H1 (cell line): Measurements from ENCODE around the gene HS6ST3. TPM values are rescaled to one million over a fixed set of nuclear protein-coding genes. Genes with fewer than 3 reads are reported as not detected.

ENCODE experiments used
- CTCF ChIA-PET: fragments of 300-600 bp; sonication (Branson Sonifier 250); formaldehyde crosslinking; loops from one replicate; lab custom pipeline; 2021; ENCODE audit not compliant: partially characterized antibody; lab: Charles Lee
- POLR2A ChIA-PET: fragments of 300-600 bp; sonication (Branson Sonifier 250); formaldehyde crosslinking; loops from one replicate; lab custom pipeline; 2021; ENCODE audit warnings: inconsistent platforms; ENCODE audit not compliant: partially characterized antibody; lab: Charles Lee
- DNase-seq, 2 experiments: peaks; one replicate each; pipeline versions ENCODE4 v3.0.0 to v3.0.0-alpha.2; 2010 to 2022; ENCODE audit warnings: low spot score in 2 of 2, low read depth in 1 of 2, mixed read lengths in 1 of 2
- FAIRE-seq: peaks from 2 replicates; lab custom pipeline; 2011; peaks lifted over from hg19 to GRCh38; lab: Jason Lieb, UNC
- H2AFZ ChIP-seq: 2 replicates; pipeline ENCODE4 v1.8.1; 2012; ENCODE audit warnings: low read length, inconsistent platforms
- H2AK5ac ChIP-seq: 2 replicates; pipeline ENCODE4 v1.6.1; 2013; ENCODE audit warnings: low read depth, low read length
- H2BK120ac ChIP-seq: replicated peaks from 2 replicates; pipeline ENCODE3; 2013; ENCODE audit warnings: low read depth, low read length, inconsistent platforms
- H2BK12ac ChIP-seq: 2 replicates; pipeline ENCODE4 v1.6.1; 2013; ENCODE audit warnings: low read depth, low read length
- H2BK15ac ChIP-seq: 2 replicates; pipeline ENCODE4 v1.6.1; 2013; ENCODE audit warnings: low read length
- H2BK20ac ChIP-seq: 2 replicates; pipeline ENCODE4 v1.6.1; 2013; ENCODE audit warnings: low read length
- H2BK5ac ChIP-seq: 2 replicates; pipeline ENCODE4 v1.6.1; 2013; ENCODE audit warnings: low read depth, low read length
- H3K14ac ChIP-seq: 2 replicates; pipeline ENCODE4 v1.6.1; 2013; ENCODE audit warnings: inconsistent platforms; ENCODE audit not compliant: insufficient read length
- H3K18ac ChIP-seq: 2 replicates; pipeline ENCODE4 v1.6.1; 2013; ENCODE audit warnings: low read length; ENCODE audit errors: extremely low read depth
- H3K23ac ChIP-seq: 2 replicates; pipeline ENCODE4 v1.6.1; 2013; ENCODE audit warnings: inconsistent platforms; ENCODE audit not compliant: insufficient read length
- H3K23me2 ChIP-seq: 2 replicates; pipeline ENCODE4 v1.6.1; 2013; ENCODE audit warnings: low read depth, low read length
- H3K27ac ChIP-seq: 2 replicates; pipeline ENCODE4 v1.6.1; 2011; ENCODE audit warnings: low read depth, low read length, inconsistent platforms
- H3K27me3 ChIP-seq, 4 experiments: replicated peaks in 1 of 4; 1 replicate in 1 of 4; 2 replicates in 3 of 4; pipeline versions ENCODE4 v1.6.1 to v1.8.1; 2011 to 2013; ENCODE audit warnings: low read length in 3 of 4, mild to moderate bottlenecking in 3 of 4, inconsistent platforms in 2 of 4, mixed read lengths in 2 of 4, moderate library complexity in 1 of 4; ENCODE audit not compliant: control insufficient read depth in 3 of 4, insufficient read depth in 3 of 4; ENCODE audit errors: extremely low read depth in 1 of 4
- H3K36me3 ChIP-seq, 4 experiments: 2 replicates each; pipeline versions ENCODE4 v1.6.1 to v1.8.1; 2011 to 2013; ENCODE audit warnings: mild to moderate bottlenecking in 4 of 4, low read length in 3 of 4, moderate library complexity in 2 of 4, control low read depth in 1 of 4, inconsistent platforms in 1 of 4; ENCODE audit not compliant: insufficient read depth in 4 of 4, control insufficient read depth in 2 of 4
- H3K4ac ChIP-seq: replicated peaks from 2 replicates; pipeline ENCODE3; 2013; ENCODE audit warnings: low read length, low read depth, mixed read lengths, inconsistent platforms; ENCODE audit not compliant: insufficient read length
- H3K4me1 ChIP-seq, 4 experiments: replicated peaks in 1 of 4; 1 replicate in 1 of 4; 2 replicates in 3 of 4; pipeline versions ENCODE4 v1.6.1 to v1.8.1; 2011 to 2013; ENCODE audit warnings: low read length in 3 of 4, inconsistent platforms in 2 of 4, mixed read lengths in 1 of 4; ENCODE audit not compliant: insufficient read depth in 4 of 4, control insufficient read depth in 3 of 4
- H3K4me2 ChIP-seq, 2 experiments: 2 replicates each; pipeline versions ENCODE4 v1.6.1 to v1.8.1; 2011 to 2013; ENCODE audit warnings: low read depth in 2 of 2, low read length in 2 of 2, control low read depth in 1 of 2, inconsistent platforms in 1 of 2, mild to moderate bottlenecking in 1 of 2; ENCODE audit not compliant: insufficient read depth in 1 of 2
- H3K4me3 ChIP-seq, 4 experiments: fragments of 200-600, 300-600 bp in 1 of 4; sonication (generic), shearing (Covaris generic), sonication (Bioruptor Twin) in 1 of 4; 2 replicates each; pipeline versions ENCODE4 v1.5.1 to v1.8.1; 2011 to 2016; ENCODE audit warnings: low read length in 4 of 4, low read depth in 3 of 4, control low read depth in 2 of 4, inconsistent platforms in 2 of 4, mild to moderate bottlenecking in 2 of 4, mixed read lengths in 1 of 4, moderate library complexity in 1 of 4; ENCODE audit not compliant: insufficient read depth in 2 of 4; ENCODE audit errors: extremely low read depth in 1 of 4
- H3K56ac ChIP-seq: replicated peaks from 2 replicates; pipeline ENCODE3; 2013; ENCODE audit warnings: low read depth, mild to moderate bottlenecking, mixed read lengths, low read length, inconsistent platforms; ENCODE audit not compliant: insufficient read length
- H3K79me1 ChIP-seq: 2 replicates; pipeline ENCODE4 v1.6.1; 2013; ENCODE audit warnings: low read depth, low read length, control low read depth
- H3K79me2 ChIP-seq, 2 experiments: 2 replicates each; pipeline versions ENCODE4 v1.6.1 to v1.8.1; 2012 to 2013; ENCODE audit warnings: low read length in 2 of 2, mild to moderate bottlenecking in 2 of 2, inconsistent platforms in 1 of 2; ENCODE audit not compliant: insufficient read depth in 2 of 2, control insufficient read depth in 1 of 2
- H3K9ac ChIP-seq, 4 experiments: replicated peaks in 1 of 4; 1 replicate in 1 of 4; 2 replicates in 3 of 4; pipeline versions ENCODE4 v1.6.1 to v1.8.1; 2011 to 2013; ENCODE audit warnings: low read depth in 3 of 4, low read length in 3 of 4, control low read depth in 2 of 4, mild to moderate bottlenecking in 2 of 4, moderate library complexity in 2 of 4, inconsistent platforms in 1 of 4; ENCODE audit errors: extremely low read depth in 1 of 4
- H3K9me3 ChIP-seq, 2 experiments: 2 replicates each; pipeline versions ENCODE4 v1.6.1 to v1.8.1; 2012 to 2013; ENCODE audit warnings: mild to moderate bottlenecking in 2 of 2, moderate library complexity in 2 of 2, control low read depth in 1 of 2, inconsistent platforms in 1 of 2, low read depth in 1 of 2, low read length in 1 of 2, mixed read lengths in 1 of 2; ENCODE audit not compliant: insufficient read depth in 2 of 2
- H4K20me1 ChIP-seq, 2 experiments: replicated peaks in 1 of 2; 2 replicates each; pipeline versions ENCODE3 to v1.8.1; 2011 to 2013; ENCODE audit warnings: inconsistent platforms in 2 of 2, low read length in 2 of 2, mild to moderate bottlenecking in 1 of 2; ENCODE audit not compliant: insufficient read depth in 2 of 2, control insufficient read depth in 1 of 2
- H4K5ac ChIP-seq: 2 replicates; pipeline ENCODE4 v1.6.1; 2013; ENCODE audit warnings: low read length, low read depth, mixed read lengths, inconsistent platforms; ENCODE audit not compliant: insufficient read length
- H4K8ac ChIP-seq: 2 replicates; pipeline ENCODE4 v1.8.0; 2013; ENCODE audit warnings: mild to moderate bottlenecking, moderate library complexity, low read length, inconsistent platforms; ENCODE audit not compliant: insufficient read depth; ENCODE audit errors: extremely low read depth
- H4K91ac ChIP-seq: replicated peaks from 2 replicates; pipeline ENCODE3; 2013; ENCODE audit warnings: low read length, mixed read lengths, inconsistent platforms; ENCODE audit not compliant: insufficient read length
- BACH1 ChIP-seq: IDR thresholded peaks from 2 replicates; pipeline ENCODE4 v1.6.1; 2012; ENCODE audit warnings: low read length, improper control_type of control experiment
- CBX5 ChIP-seq: fragments of 300-800, 300-1000 bp; sonication (generic); IDR thresholded peaks from 2 replicates; pipeline ENCODE4 v1.7.1; 2016; ENCODE audit warnings: antibody characterized with exemption, low read length, low read depth
- CBX8 ChIP-seq: fragments of 300-800, 300-1000 bp; sonication (generic); IDR thresholded peaks from 2 replicates; pipeline ENCODE4 v1.7.1; 2016; ENCODE audit warnings: low read depth, low read length, borderline replicate concordance
- EP300 ChIP-seq, 2 experiments: IDR thresholded peaks; 1 replicate in 1 of 2; 2 replicates in 1 of 2; pipeline ENCODE4 v1.6.1; 2011 to 2012; ENCODE audit warnings: low read depth in 2 of 2, low read length in 2 of 2, mild to moderate bottlenecking in 2 of 2, borderline replicate concordance in 1 of 2, inconsistent platforms in 1 of 2, moderate library complexity in 1 of 2
- FOSL1 ChIP-seq: IDR thresholded peaks from 2 replicates; pipeline ENCODE4 v1.6.1; 2011; ENCODE audit warnings: mild to moderate bottlenecking, low read depth, low read length, moderate library complexity; ENCODE audit not compliant: insufficient read depth
- MAFK ChIP-seq: IDR thresholded peaks from 2 replicates; pipeline ENCODE4 v1.6.1; 2012; ENCODE audit warnings: low read depth, mild to moderate bottlenecking, improper control_type of control experiment, low read length
- POU5F1 ChIP-seq: IDR thresholded peaks from 2 replicates; pipeline ENCODE4 v1.6.1; 2011; ENCODE audit warnings: low read depth, mild to moderate bottlenecking, low read length, moderate library complexity
- SRF ChIP-seq: IDR thresholded peaks from 2 replicates; pipeline ENCODE4 v1.6.1; 2011; ENCODE audit warnings: mild to moderate bottlenecking, low read depth, low read length, moderate library complexity
- TCF12 ChIP-seq: IDR thresholded peaks from 2 replicates; pipeline ENCODE4 v1.6.1; 2011; ENCODE audit warnings: low read depth, mild to moderate bottlenecking, low read length
- WGBS, 2 experiments: shearing (Covaris generic) in 1 of 2; methylation state at CpG; one replicate each; pipeline versions ENCODE4 v1.1.6 to v1.1.7; 2013 to 2015; ENCODE audit warnings: low lambda C conversion rate in 2 of 2, mixed read lengths in 2 of 2, inconsistent platforms in 1 of 2, low coverage in 1 of 2, missing lambda C conversion rate in 1 of 2; ENCODE audit not compliant: insufficient replicate concordance in 2 of 2, insufficient coverage in 1 of 2, insufficient read length in 1 of 2; ENCODE audit errors: extremely low coverage in 1 of 2, missing lambda C conversion rate in 1 of 2; 5-methylcytosine and 5-hydroxymethylcytosine counted together
- polyA plus RNA-seq, 7 experiments: library from polyadenylated mRNA; depleted of rRNA in 3 of 7; stranded (reverse) in 5 of 7; unstranded in 2 of 7; fragments of >200 nt in 5 of 7; fragments of 200-250 nt in 2 of 7; gene quantifications; 1 replicate in 5 of 7; 2 replicates in 1 of 7; 4 replicates in 1 of 7; pipeline versions ENCODE4 v1.2.1 to v1.2.3, GENCODE V29; 2011 to 2013; ENCODE audit warnings: missing spikeins in 2 of 7, mixed read lengths in 2 of 7
- total RNA-seq: library from RNA; stranded (reverse); fragmentation: NEBNext Ultra II Directional; extraction: Animal tissue kit (Norgen Biotek cat#: 25700); gene quantifications from 2 replicates; pipeline ENCODE4 v1.2.1, GENCODE V29; 2021

The HS6ST3 gene
- total and polyA plus RNA-seq, 2 of the 8 experiments (the other 6 are each of a cell fraction or from before 2014, with no cell fraction given): 0.45 to 1.2 TPM

- H3K23ac ChIP-seq: no peak overlapping the region
- TF ChIP-seq BACH1 (peak; percentile 98), EP300 (IDR thresholded peaks at IDR 0.05; ENCODE audit: borderline replicate concordance in 1 of 2, low read depth in 2 of 2, low read length in 2 of 2) (no peak), CBX5 (no peak), FOSL1 (no peak), CBX8 (no peak), MAFK (peak; percentile 87; the same call in 1 of the 2 replicates), TCF12 (no peak), POU5F1 (no peak), SRF (no peak)
- H3K4ac ChIP-seq: no peak overlapping the region
- H4K8ac ChIP-seq: peak overlapping the region; percentile 28; the same call in 1 of the 2 replicates
- no peaks in the 10 kb centered on the region for H3K79me1 ChIP-seq
- no peak overlapping the region for H3K18ac ChIP-seq
- H2BK5ac ChIP-seq: no peak overlapping the region
- no peak for FAIRE-seq
- H3K56ac ChIP-seq: no peak overlapping the region
- H3K23me2 ChIP-seq: no peaks in the 10 kb centered on the region
- DNase-seq: no peak
- H2BK15ac ChIP-seq: no peak overlapping the region
- ChIA-PET CTCF (interaction anchor here (1.2 kb wide), 1 partner anchor 11 kb away, joined by 3 read pairs; no protein-coding TSS in a partner anchor), POLR2A (no interaction called here)
- no peaks in the 10 kb centered on the region for H3K9me3 ChIP-seq
- H4K20me1 ChIP-seq: no peaks in the 10 kb centered on the region
- no peak overlapping the region for H3K14ac ChIP-seq
- no peak overlapping the region for H3K27ac ChIP-seq
- H2BK120ac ChIP-seq: no peak overlapping the region
- H3K27me3 ChIP-seq: no peaks in the 10 kb centered on the region
- no peak overlapping the region for H4K91ac ChIP-seq
- H4K5ac ChIP-seq: no peak overlapping the region
- 92% methylated on average over 3 of the region's 3 CpGs; no CpG with 5 or more reads in 1 of the 2 experiments for WGBS, 2 experiments
- H2AFZ ChIP-seq: peak overlapping the region; percentile 27
- no peak overlapping the region for H2BK12ac ChIP-seq
- H3K36me3 ChIP-seq: no peaks in the 10 kb centered on the region
- no peak overlapping the region for H3K4me3 ChIP-seq
- no peak overlapping the region for H2AK5ac ChIP-seq
- H3K79me2 ChIP-seq: no peaks in the 10 kb centered on the region
- no peak overlapping the region for H3K4me2 ChIP-seq
- peaks cover 0 to 4% (median 1%) of the 10 kb centered on the region in 4 experiments; a peak in 1 of 7 replicates for H3K4me1 ChIP-seq
- no peak overlapping the region for H3K9ac ChIP-seq
- no peak overlapping the region for H2BK20ac ChIP-seq
Observed at GRCh38 chr13:96710166-96710862, 620.4 kb downstream of the HS6ST3 start.
